HG03442 (cell line): ENCODE results near the gene MOBP.
"Not testable (repeated sequence)": the region's sequence is repeated elsewhere in the genome, so short reads cannot be mapped to it uniquely, and the experiment has no call there.

Source experiments
- ATAC-seq: cut with Tn5 transposase; IDR thresholded peaks from one replicate; pipeline ENCODE4 v1.9.1; 2021; ENCODE audit warnings: mild to moderate bottlenecking, moderate library complexity; ENCODE audit not compliant: unreplicated experiment

The MOBP gene

DNA sequence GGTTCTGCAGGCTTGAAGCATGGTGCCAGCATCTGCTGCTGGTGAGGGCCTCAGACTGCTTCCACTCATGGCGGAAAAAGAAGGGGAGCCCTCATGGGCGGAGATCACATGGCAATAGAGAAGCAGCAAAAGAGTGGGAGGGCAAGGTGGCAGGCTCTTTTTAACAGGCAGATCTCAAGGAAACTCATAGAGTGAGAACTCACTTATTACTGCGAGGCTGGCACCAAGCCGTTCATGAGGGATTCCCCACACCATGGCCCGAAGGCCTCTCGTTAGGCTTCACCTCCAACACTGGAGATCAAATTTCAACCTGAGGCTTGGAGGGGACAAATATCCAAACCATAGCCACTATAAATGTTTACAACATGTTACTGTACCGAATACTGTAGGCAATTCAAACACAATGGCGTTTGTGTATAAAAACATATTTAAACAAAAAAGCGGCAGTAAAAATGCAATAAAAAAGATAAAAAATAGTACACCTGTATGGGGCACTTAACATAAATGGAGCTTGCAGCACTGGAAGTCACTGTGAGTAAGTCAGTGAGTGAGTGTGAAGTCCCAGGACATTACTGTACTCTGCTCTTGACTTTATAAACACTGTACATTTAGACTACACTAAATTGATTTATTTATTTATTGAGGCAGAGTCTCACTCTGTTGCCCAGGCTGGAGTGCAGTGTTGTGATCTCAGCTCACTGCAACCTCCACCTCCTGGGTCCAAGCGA, 18.8 kb upstream of the MOBP start:
- ATAC-seq: no peak

GRCh38 chr3:39449796-39450195, 17.7 kb upstream of the MOBP start:
- ATAC-seq: no peak

DNA sequence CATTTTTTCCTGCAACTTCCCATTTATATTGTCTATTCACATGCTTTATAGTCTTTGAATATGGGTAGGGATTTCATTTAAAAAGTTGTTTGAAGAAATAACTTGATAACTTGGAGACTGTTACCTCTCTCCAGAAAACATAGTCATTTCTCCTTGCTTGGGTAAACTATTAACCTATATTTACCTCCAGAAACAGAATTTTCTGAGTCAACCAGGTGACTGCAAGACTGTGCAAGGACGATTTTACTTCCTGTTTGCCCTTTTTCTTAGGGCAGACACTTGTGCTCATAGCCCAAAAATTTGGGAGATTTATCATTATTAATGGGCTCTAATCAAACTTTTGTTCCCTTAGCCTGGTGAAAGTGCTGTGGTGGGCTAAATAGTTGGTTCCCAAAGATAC, 14.3 kb upstream of the MOBP start:
- ATAC-seq: no peak

DNA sequence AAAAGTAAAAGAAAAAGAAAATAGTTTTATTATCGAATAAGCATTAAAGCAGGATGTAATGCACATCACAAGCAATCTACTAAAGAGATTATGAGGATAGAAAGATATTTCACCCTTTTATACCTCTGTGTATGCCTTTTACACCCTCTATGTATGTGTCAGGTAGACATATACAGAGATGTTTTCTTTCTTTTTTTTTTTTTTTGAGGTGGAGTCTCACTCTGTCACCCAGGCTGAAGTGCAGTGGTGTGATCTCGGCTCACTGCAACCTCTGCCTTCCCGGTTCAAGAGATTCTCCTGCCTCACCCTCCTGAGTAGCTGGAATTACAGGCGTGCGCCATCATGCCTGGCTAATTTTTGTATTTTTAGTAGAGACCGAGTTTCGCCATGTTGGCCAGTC, 13.6 kb upstream of the MOBP start:
- not testable (repeated sequence) for ATAC-seq

- ATAC-seq: no peak
These were observed 12.8 kb upstream of the MOBP start for GRCh38 chr3:39454591-39455217.

GRCh38 chr3:39456159-39456558, 11.3 kb upstream of the MOBP start:
- ATAC-seq: no peak

DNA sequence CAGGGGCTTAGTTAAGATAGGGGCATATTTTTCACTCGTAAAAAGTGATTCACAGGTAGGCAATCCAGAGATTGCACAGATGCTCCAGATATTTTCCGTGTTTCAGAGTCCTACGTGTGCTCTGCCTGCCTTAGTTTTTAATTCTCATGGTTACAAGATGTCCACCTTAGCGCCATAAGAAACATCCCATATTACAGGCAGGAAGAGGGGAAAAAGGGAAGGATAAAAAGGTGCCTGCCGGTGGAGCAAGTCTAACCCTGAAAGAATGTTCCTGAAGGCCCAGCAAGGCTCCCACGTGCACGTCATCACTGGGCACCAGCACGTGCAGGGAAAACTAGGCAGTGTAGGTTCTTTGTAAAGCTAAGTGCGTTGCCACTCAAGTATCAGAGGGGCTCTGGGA, 10.1 kb upstream of the MOBP start:
- ATAC-seq: no peak

DNA sequence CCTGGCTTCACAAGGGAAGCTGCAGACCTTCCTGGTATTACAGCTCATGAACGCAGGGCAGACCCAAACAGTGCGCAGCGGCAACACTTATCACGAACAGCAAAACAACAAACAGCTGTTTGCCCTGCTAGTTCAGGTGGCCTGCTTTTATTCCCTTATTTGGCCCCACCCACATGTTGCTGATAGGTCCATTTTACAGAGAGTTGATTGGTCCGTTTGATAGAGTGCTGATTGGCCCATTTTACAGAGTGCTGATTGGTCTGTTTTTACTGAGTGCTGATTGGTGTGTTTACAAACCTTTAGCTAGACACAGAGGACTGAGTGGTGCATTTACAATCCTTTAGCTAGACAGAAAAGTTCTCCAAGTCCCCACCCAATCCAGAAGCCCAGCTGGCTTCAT, 8.9 kb upstream of the MOBP start:
- not testable (repeated sequence) for ATAC-seq

- no peak for ATAC-seq
These were observed 6.8 kb upstream of the MOBP start for GRCh38 chr3:39460677-39461076.

- no peak for ATAC-seq
These were observed 4.2 kb upstream of the MOBP start for GRCh38 chr3:39463269-39463668.

DNA sequence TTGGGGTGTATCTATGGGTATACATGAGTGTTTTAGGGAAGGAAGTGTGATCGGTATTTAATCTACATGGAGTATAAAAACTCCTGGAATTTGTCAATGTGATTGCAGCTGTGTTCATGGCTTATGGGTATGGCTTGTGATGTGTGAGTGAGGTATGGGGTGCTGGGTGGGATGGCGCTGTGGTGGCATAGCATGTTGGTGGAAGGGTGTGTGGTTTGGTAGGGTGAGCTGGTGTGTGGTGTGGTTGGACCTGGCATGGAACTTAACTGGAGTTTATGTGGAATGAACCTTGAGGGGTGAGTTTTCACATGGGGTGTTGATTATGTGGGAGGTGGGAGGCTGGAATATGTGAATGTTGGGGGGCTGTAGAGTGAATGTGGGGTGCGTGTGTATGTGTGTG, 492 bp upstream of the MOBP start:
- ATAC-seq: no peak

GRCh38 chr3:39468108-39468436, 592 bp downstream of the MOBP start:
- no peak for ATAC-seq

DNA sequence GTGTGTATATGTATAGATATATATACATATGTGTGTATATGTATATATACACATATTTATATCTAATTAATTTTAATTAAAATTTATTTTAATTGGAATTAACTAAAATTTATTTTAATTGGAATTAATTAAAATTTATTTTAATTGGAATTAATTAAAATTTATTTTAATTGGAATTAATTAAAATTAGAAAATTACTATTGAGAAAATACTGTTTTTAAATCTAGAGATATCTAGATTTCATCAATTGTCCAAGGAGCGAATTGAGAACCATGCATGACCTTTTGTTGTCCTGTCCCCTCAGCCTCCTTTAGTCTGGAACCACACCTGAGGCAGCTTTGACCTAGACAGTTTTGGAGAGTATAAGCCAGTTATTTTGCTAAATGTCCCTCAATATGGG, 1.8 kb downstream of the MOBP start:
- ATAC-seq: no peak

GRCh38 chr3:39469945-39470344, 2.5 kb downstream of the MOBP start:
- no peak for ATAC-seq

DNA sequence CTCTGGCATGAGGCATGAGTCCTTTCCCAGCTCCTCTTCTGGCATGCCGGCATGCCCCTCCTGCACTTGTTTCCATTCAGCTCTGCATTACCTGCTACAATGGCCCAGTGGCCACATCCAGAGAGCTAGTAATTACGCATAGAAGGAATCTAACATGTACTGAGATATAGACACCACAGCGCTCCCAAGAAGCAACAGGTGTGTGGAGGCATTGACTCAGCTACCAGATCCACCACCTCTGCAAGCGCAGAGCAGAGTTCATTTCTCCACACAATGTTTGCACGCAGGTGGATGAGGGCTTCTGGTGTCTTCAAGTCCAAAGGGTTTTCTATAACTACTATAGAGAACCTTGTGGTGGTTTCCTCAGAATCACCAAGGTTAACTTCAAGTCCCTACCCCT, 4.2 kb downstream of the MOBP start:
- no peak for ATAC-seq

GRCh38 chr3:39473452-39474125, 6.1 kb downstream of the MOBP start:
- ATAC-seq: no peak

DNA sequence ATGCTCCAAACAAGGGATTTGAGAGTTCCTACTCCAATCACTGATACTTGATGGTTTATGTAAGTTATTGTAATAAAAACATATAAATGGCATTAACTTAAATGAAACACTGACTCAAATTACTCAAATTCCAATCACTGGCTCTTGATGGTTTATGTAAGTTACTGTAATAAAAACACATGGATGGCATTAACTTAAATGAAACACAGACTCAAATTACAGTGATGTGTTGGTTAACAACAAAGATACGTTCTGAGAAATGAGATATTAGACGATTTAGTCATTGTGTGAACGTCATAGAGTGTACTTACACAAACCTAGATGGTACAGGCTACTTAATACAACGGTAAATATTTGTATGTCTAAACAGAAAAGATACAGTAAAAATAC, 6.6 kb downstream of the MOBP start:
- ATAC-seq: no peak

- ATAC-seq: no peak
These were observed 9.3 kb downstream of the MOBP start for GRCh38 chr3:39476783-39477182.

DNA sequence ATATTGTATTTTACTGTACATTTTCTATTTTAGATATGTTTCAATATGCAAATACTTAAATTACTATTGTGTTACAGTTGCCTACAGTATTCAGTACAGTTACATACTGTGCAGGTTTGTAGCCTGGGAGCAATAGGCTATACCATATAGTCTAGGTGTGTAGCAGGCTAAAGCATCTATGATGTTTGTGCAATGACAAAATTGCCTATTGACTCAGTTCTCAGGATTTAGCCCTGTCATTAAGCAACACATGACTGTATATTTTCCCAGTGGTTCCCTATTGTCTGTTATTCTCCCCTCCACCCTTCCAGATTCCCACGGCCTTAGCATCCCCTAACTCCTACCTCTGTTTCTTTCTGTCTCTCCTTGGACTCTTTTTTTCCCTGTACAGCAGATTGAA, 10.7 kb downstream of the MOBP start:
- ATAC-seq: no peak

DNA sequence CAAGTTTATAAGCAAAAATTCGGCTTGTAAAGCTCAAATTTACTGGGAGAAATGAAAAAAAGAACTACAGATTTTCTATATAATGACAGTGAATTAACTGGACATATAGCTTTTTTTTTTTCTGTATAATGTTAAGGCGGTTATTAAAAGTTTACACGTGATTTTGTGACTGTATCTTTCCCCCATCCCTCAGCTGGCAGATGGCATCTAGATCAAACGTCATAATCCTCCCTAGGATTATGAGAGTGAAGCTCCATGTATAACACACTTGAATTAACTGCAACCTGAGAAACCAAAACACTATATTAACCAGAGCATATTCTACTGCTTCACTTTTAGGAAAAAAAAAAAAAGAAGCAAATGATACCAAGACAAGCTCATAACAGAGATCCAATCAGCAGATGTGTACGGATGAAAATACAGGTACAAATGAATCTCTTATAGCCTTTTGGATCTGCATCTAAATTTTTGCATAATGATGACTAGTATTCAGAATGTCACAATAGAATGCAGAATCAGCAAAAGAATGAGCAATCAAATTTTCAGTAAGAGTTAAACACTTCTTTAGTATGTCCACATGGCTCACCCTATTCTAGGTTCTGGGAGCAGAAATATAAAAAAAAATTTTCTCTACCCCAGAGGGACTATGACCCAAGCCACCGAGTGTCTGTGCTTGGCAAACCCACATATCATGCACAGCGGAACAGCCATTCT, 12.4 kb downstream of the MOBP start:
- ATAC-seq: no peak

DNA sequence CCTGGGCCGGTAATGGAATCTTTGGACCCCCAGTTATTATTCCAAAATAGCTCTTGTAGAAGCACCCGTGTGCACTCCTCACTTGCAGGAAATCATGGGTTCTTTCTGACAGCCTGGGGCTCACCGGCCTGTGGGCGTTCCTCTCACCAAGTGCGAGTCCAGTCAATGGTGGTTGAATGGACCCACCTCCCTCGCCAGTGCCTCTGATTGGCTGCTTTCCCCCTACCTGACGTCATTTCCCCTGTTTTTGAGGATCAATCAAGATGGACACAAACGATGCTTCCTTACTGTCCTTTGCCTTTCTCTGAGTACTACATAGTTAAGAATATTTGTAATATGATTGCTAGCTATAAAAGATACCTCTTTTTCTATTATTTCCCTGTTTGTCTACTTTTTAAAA, 18.1 kb downstream of the MOBP start:
- ATAC-seq: no peak

DNA sequence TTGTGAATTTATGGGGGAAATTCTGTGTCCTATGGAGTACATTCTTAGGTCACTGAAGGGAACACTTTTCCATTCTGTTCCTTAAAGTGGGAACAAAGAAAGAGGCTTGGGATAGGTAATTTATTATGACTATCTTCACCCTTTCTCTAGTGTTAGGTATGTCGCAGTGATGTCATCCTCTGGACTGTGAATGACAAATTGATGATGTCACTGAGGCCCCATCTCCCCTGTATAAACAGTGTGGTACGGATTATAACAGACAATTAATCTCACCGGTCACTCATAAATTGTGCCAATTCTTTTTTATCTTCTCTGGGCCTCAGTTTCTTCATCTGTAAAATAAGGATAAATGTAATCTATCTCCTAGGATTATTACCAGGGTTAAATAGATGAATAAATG, 23.5 kb downstream of the MOBP start:
- ATAC-seq: no peak
